ENCODE measurements around the gene TMX2. TPM values are rescaled to one million over a fixed set of nuclear protein-coding genes. Genes with fewer than 3 reads are reported as not detected.

TMX2 gene
- polyA plus RNA-seq, 1 donor (not counting 4 experiments of a cell fraction or from before 2014, with no cell fraction given): 92.8 TPM

DNA sequence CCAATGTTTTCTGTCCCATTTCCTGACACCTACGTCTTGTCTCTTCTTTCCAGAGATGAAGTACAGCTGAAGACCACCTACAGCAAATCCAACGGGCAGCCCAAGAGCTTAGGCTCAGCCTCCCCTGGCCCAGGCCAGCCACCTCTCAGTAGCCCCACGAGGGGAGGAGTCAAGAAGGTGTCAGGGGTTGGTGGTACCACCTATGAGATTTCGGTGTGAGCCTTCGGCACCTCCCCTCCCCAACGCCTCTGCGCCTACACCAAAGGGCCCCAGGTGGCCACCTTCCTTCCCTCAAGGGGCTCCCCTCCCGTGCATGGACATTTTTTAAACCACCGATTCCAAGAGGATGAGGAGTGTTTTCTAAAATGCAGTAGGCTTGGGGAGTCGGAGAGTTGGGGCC lies 12.6 kb upstream of the TMX2 start:
- Histone ChIP-seq H3K9me1 (ENCODE audit: control insufficient read depth, extremely low read depth, insufficient read depth, low read length) (no peaks in the 10 kb centered on the region), H3K27ac (ENCODE audit: control insufficient read depth, insufficient read depth, low read length) (no peak overlapping the region), H3K4me1 (ENCODE audit: control insufficient read depth, extremely low read depth, insufficient read depth, low read length) (no peaks in the 10 kb centered on the region), H3K27me3 (ENCODE audit: control insufficient read depth, extremely low read depth, insufficient read depth, low read length) (no peaks in the 10 kb centered on the region), H3K79me2 (ENCODE audit: control insufficient read depth, insufficient read depth, low read length) (no peaks in the 10 kb centered on the region), H3K4me3 (ENCODE audit: control insufficient read depth in 2 of 3, extremely low read depth in 1 of 3, insufficient read depth in 2 of 3, low read depth in 1 of 3, low read length in 3 of 3) (no peak overlapping the region), H3K4me2 (ENCODE audit: control insufficient read depth, extremely low read depth, insufficient read depth, low read depth, low read length) (no peak overlapping the region), H3K9ac (ENCODE audit: control insufficient read depth, extremely low read depth, insufficient read depth, low read length) (no peak overlapping the region), H2AFZ (ENCODE audit: control insufficient read depth, low read length) (no peak overlapping the region), H3K36me3 (ENCODE audit: control insufficient read depth in 2 of 2, extremely low read depth in 1 of 2, insufficient read depth in 2 of 2, low read length in 2 of 2) (peaks cover 41 to 44% of the 10 kb centered on the region in 2 experiments), H3K9me3 (ENCODE audit: control insufficient read depth, low read depth, low read length) (no peaks in the 10 kb centered on the region), H4K20me1 (ENCODE audit: control insufficient read depth, extremely low read depth, insufficient read depth, low read length) (no peaks in the 10 kb centered on the region)
- TF ChIP-seq EZH2 (IDR thresholded peaks at IDR 0.05; ENCODE audit: low read length): no peak
- TF ChIP-seq, protein P1, sequence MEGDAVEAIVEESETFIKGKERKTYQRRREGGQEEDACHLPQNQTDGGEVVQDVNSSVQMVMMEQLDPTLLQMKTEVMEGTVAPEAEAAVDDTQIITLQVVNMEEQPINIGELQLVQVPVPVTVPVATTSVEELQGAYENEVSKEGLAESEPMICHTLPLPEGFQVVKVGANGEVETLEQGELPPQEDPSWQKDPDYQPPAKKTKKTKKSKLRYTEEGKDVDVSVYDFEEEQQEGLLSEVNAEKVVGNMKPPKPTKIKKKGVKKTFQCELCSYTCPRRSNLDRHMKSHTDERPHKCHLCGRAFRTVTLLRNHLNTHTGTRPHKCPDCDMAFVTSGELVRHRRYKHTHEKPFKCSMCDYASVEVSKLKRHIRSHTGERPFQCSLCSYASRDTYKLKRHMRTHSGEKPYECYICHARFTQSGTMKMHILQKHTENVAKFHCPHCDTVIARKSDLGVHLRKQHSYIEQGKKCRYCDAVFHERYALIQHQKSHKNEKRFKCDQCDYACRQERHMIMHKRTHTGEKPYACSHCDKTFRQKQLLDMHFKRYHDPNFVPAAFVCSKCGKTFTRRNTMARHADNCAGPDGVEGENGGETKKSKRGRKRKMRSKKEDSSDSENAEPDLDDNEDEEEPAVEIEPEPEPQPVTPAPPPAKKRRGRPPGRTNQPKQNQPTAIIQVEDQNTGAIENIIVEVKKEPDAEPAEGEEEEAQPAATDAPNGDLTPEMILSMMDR (optimal IDR thresholded peaks at IDR 0.05 in 1 of 3, IDR thresholded peaks at IDR 0.05 in 1 of 3, conservative IDR thresholded peaks at IDR 0.05 in 1 of 3; ENCODE audit: extremely low read depth in 1 of 3, insufficient read depth in 2 of 3, low read length in 3 of 3): no peak
- FAIRE-seq (no peak), DNase-seq (ENCODE audit: low read depth, low spot score) (no peak)
- dilution Hi-C loops (cut with MboI; ENCODE audit: extremely low pct_ligation_motif_present, low sequenced_read_pairs): no loop called here

GRCh38 chr11:57700425-57700824 lies 12.0 kb upstream of the TMX2 start:
- FAIRE-seq: no peak
- Histone ChIP-seq H3K27ac (ENCODE audit: control insufficient read depth, insufficient read depth, low read length) (no peak overlapping the region), H4K20me1 (ENCODE audit: control insufficient read depth, extremely low read depth, insufficient read depth, low read length) (no peaks in the 10 kb centered on the region), H3K9me1 (ENCODE audit: control insufficient read depth, extremely low read depth, insufficient read depth, low read length) (no peaks in the 10 kb centered on the region), H3K27me3 (ENCODE audit: control insufficient read depth, extremely low read depth, insufficient read depth, low read length) (no peaks in the 10 kb centered on the region), H3K9ac (ENCODE audit: control insufficient read depth, extremely low read depth, insufficient read depth, low read length) (no peak overlapping the region), H3K4me2 (ENCODE audit: control insufficient read depth, extremely low read depth, insufficient read depth, low read depth, low read length) (no peak overlapping the region), H3K36me3 (ENCODE audit: control insufficient read depth in 2 of 2, extremely low read depth in 1 of 2, insufficient read depth in 2 of 2, low read length in 2 of 2) (peaks cover 42 to 44% of the 10 kb centered on the region in 2 experiments), H3K4me1 (ENCODE audit: control insufficient read depth, extremely low read depth, insufficient read depth, low read length) (no peaks in the 10 kb centered on the region), H3K79me2 (ENCODE audit: control insufficient read depth, insufficient read depth, low read length) (no peaks in the 10 kb centered on the region), H3K4me3 (ENCODE audit: control insufficient read depth in 2 of 3, extremely low read depth in 1 of 3, insufficient read depth in 2 of 3, low read depth in 1 of 3, low read length in 3 of 3) (no peak overlapping the region), H3K9me3 (ENCODE audit: control insufficient read depth, low read depth, low read length) (no peaks in the 10 kb centered on the region), H2AFZ (ENCODE audit: control insufficient read depth, low read length) (no peak overlapping the region)
- TF ChIP-seq, protein P1 (optimal IDR thresholded peaks at IDR 0.05 in 1 of 3, IDR thresholded peaks at IDR 0.05 in 1 of 3, conservative IDR thresholded peaks at IDR 0.05 in 1 of 3; ENCODE audit: extremely low read depth in 1 of 3, insufficient read depth in 2 of 3, low read length in 3 of 3): peak in 1 of 3 experiments; percentile 4
- TF ChIP-seq EZH2 (IDR thresholded peaks at IDR 0.05; ENCODE audit: low read length): no peak
- dilution Hi-C loops (cut with MboI; ENCODE audit: extremely low pct_ligation_motif_present, low sequenced_read_pairs): no loop called here
- DNase-seq (ENCODE audit: low read depth, low spot score): no peak

Data from keratinocyte (primary cell).